Prostate gland (tissue), 2 donors: Measurements from ENCODE around the gene ADARB2.

Experiments used
- POLR2A ChIP-seq: fragments of 450-650 bp; IDR thresholded peaks from one replicate; pipeline ENCODE4 v1.6.1; 2016; ENCODE audit warnings: antibody characterized with exemption, mild to moderate bottlenecking
- POLR2AphosphoS5 ChIP-seq: sonication (generic); formaldehyde crosslinking; IDR thresholded peaks from one replicate; pipeline ENCODE4 v1.6.1; 2017; ENCODE audit warnings: antibody characterized with exemption
- TF ChIP-seq, protein P1 (sequence below), 4 experiments: fragments of 200-600 bp in 2 of 4; fragments of 450-650 bp in 2 of 4; sonication (generic) in 2 of 4; IDR thresholded peaks; 1 replicate in 3 of 4; 2 replicates in 1 of 4; pipeline ENCODE4 v1.5.1; 2016 to 2019; ENCODE audit warnings: antibody characterized with exemption in 4 of 4, mild to moderate bottlenecking in 2 of 4, moderate library complexity in 2 of 4

DNA sequence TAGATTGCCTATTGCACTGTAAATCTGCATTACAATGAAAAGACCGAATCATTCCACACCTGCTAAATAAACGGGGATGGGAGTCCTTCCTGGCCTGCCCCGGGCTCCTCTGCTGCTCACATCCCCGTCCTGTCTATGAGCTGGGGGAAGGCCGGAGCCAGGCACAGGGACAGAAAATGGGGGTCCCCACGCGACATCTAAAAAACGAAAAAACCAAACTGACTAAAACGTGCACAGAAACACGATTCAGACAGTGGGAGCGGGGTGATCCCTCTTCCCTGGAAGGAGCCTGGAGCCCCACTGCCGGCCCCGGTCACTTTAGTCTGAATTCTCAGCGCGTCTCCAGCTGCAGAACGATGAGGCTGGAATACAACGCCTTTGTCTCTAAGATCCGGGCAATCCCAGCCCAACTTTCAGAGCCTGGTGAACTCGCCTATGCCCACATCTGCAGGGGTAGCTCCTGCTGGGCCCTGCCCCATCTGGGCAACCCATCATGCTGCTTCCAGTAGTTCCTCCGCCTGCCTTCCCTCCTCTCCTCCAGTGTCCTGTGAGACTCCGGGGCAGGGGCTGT, 78.0 kb downstream of the ADARB2 start:
- TF ChIP-seq, protein P1, sequence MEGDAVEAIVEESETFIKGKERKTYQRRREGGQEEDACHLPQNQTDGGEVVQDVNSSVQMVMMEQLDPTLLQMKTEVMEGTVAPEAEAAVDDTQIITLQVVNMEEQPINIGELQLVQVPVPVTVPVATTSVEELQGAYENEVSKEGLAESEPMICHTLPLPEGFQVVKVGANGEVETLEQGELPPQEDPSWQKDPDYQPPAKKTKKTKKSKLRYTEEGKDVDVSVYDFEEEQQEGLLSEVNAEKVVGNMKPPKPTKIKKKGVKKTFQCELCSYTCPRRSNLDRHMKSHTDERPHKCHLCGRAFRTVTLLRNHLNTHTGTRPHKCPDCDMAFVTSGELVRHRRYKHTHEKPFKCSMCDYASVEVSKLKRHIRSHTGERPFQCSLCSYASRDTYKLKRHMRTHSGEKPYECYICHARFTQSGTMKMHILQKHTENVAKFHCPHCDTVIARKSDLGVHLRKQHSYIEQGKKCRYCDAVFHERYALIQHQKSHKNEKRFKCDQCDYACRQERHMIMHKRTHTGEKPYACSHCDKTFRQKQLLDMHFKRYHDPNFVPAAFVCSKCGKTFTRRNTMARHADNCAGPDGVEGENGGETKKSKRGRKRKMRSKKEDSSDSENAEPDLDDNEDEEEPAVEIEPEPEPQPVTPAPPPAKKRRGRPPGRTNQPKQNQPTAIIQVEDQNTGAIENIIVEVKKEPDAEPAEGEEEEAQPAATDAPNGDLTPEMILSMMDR (IDR thresholded peaks at IDR 0.05) = no peak
- TF ChIP-seq POLR2AphosphoS5 = no peak
- no peak for TF ChIP-seq POLR2A
